Measurements from ENCODE around the gene STYXL1. TPM values are rescaled to one million over a fixed set of nuclear protein-coding genes. Genes with fewer than 3 reads are reported as not detected.

Gene STYXL1
- total RNA-seq, 1 donor from 2014 or later: 56.1 TPM

DNA sequence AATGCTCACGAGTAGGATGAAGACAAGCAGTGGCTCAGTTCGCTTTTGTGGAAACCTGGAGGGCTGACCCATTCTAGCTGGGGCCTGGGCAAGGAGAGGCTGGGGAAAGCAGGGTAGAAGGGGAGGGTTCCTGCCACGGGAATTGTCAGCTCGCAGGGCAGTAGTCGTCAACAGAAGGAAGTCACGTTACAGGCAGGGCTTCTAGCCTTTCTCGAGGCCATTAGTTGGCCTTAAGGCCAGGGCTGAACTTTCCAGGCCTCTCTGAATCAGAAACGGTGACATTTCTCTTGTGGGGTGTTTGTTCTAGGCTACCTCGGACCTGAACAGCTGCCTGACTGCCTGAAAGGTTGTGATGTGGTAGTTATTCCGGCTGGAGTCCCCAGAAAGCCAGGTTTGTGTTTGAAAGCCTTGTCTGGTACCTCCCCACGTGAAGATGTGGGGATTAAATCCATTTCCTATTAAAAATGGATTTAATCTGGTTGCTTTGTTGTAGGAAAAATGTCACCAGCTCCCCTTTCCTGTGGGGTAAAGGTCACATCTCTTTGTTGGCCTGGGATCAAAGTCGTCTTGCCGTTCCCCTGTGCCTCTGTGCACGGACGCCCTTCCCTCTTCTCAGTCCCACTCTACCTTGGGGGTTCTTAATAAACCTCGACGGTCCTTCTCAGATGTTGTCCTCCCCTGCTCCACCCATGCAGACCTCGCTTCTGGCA lies 9.5 kb upstream of the STYXL1 start:
- H2AFZ ChIP-seq (replicated peaks): no peak overlapping the region
- no peaks in the 10 kb centered on the region for H3K36me3 ChIP-seq
- H3K79me2 ChIP-seq (ENCODE audit: low read depth): peaks cover 44% of the 10 kb centered on the region
- H3K27me3 ChIP-seq: no peaks in the 10 kb centered on the region
- Mint-ChIP-seq H3K27ac (no peak overlapping the region), H3K4me1 (peaks cover 19% of the 10 kb centered on the region), H3K4me3 (no peak overlapping the region), H3K36me3 (peaks cover 19% of the 10 kb centered on the region), H3K9me3 (no peaks in the 10 kb centered on the region), H3K27me3 (ENCODE audit: insufficient read depth, low read depth) (peaks cover 6% of the 10 kb centered on the region)
- H4K20me1 ChIP-seq (ENCODE audit: low read depth): peaks cover 25% of the 10 kb centered on the region
- no peak overlapping the region for H3K4me3 ChIP-seq
- no peak for DNase-seq (ENCODE audit: low spot score)
- H3K9me3 ChIP-seq (ENCODE audit: low read depth): no peaks in the 10 kb centered on the region
- TF ChIP-seq, protein P1, sequence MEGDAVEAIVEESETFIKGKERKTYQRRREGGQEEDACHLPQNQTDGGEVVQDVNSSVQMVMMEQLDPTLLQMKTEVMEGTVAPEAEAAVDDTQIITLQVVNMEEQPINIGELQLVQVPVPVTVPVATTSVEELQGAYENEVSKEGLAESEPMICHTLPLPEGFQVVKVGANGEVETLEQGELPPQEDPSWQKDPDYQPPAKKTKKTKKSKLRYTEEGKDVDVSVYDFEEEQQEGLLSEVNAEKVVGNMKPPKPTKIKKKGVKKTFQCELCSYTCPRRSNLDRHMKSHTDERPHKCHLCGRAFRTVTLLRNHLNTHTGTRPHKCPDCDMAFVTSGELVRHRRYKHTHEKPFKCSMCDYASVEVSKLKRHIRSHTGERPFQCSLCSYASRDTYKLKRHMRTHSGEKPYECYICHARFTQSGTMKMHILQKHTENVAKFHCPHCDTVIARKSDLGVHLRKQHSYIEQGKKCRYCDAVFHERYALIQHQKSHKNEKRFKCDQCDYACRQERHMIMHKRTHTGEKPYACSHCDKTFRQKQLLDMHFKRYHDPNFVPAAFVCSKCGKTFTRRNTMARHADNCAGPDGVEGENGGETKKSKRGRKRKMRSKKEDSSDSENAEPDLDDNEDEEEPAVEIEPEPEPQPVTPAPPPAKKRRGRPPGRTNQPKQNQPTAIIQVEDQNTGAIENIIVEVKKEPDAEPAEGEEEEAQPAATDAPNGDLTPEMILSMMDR (IDR thresholded peaks at IDR 0.05): no peak
- no peak for TF ChIP-seq EZH2 (IDR thresholded peaks at IDR 0.05)
- TF ChIP-seq EZH2phosphoT487 (IDR thresholded peaks at IDR 0.05): no peak
- peaks cover 3% of the 10 kb centered on the region for H3F3A ChIP-seq (ENCODE audit: low read depth)
- H3K9ac ChIP-seq: no peak overlapping the region
- H3K4me1 ChIP-seq: peaks cover 3% of the 10 kb centered on the region
- no peak overlapping the region for H3K27ac ChIP-seq
- no peak overlapping the region for H3K4me2 ChIP-seq

DNA sequence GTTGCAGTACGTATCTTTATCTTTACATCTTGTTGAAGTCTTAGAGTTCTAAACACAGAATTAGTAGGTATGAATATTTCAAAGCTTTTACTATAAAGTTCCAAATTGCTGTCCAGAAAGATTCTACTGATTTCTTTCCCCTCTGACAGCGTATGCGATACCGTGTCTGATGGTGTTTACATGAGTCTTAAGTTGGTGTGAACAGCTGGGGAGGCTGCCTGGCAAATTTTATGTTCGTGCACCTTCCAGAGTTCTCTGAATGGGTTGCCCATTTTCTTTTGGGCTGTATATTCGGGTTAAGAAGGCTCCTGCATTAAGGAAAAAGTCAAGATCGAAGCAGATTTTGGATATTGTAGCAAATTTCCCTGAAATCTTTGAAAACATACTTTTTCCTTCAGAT lies 8.4 kb upstream of the STYXL1 start:
- Histone ChIP-seq H3K4me1 (peaks cover 3% of the 10 kb centered on the region), H3K4me3 (no peak overlapping the region), H4K20me1 (ENCODE audit: low read depth) (peaks cover 25% of the 10 kb centered on the region), H2AFZ (replicated peaks) (no peak overlapping the region), H3K79me2 (ENCODE audit: low read depth) (peaks cover 54% of the 10 kb centered on the region), H3K9me3 (ENCODE audit: low read depth) (no peaks in the 10 kb centered on the region), H3K27ac (no peak overlapping the region), H3K36me3 (no peaks in the 10 kb centered on the region), H3F3A (ENCODE audit: low read depth) (peaks cover 3% of the 10 kb centered on the region), H3K4me2 (no peak overlapping the region), H3K27me3 (no peaks in the 10 kb centered on the region), H3K9ac (no peak overlapping the region)
- H3K4me1 Mint-ChIP-seq: peaks cover 19% of the 10 kb centered on the region
- H3K27ac Mint-ChIP-seq: no peak overlapping the region
- H3K4me3 Mint-ChIP-seq: no peak overlapping the region
- H3K36me3 Mint-ChIP-seq: peaks cover 15% of the 10 kb centered on the region
- DNase-seq (ENCODE audit: low spot score): no peak
- no peak for TF ChIP-seq EZH2phosphoT487 (IDR thresholded peaks at IDR 0.05)
- TF ChIP-seq EZH2 (IDR thresholded peaks at IDR 0.05): no peak
- TF ChIP-seq, protein P1 (IDR thresholded peaks at IDR 0.05): no peak
- H3K9me3 Mint-ChIP-seq: no peaks in the 10 kb centered on the region
- H3K27me3 Mint-ChIP-seq (ENCODE audit: insufficient read depth, low read depth): peaks cover 6% of the 10 kb centered on the region

DNA sequence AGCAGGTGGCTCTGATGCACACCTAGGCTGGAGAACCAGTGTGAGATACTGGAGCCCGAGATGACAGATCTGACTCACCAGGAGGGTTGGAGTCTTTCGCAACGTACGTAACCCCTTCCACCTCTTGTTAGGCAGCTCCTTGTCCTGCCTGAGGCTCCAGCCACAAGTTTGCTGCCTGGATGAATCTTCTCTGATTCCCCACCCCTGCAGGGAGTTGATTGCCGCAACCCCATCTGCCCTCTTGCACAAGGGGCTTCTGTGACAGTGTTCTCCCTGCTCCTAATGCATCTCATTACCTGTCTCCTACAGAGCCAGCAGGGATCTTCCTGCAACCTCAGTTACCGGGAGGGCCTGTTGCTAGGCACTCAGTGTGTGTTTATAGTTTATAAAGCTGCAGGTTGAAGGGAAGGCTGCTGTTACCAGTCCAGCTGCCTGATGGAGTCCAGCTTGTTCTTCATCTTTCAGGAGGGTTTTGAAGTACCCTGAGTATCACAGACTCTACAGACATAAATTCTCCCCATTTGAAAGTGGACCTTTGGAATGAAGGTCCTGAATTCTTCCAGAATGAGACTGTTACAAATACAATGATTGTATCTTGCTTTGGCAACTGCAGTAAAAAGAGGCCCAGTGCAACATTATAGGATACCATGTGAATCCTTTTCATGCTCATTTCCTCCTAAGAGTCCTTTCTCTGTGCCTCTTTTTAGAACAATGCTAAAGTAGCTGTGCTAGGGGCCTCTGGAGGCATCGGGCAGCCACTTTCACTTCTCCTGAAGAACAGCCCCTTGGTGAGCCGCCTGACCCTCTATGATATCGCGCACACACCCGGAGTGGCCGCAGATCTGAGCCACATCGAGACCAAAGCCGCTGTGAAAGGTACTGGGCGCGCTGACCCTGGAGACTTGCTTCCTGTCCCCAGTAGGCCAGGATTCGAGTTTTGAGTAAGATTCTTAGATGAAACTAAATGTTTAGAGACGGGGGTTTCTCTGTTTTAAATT lies 6.6 kb upstream of the STYXL1 start:
- DNase-seq (ENCODE audit: low spot score): peak; percentile 36
- Histone ChIP-seq H3F3A (ENCODE audit: low read depth) (peaks cover 3% of the 10 kb centered on the region), H3K9ac (peak overlapping the region; percentile 27), H3K4me3 (no peak overlapping the region), H3K4me2 (peak overlapping the region; percentile 38), H3K79me2 (ENCODE audit: low read depth) (peaks cover 72% of the 10 kb centered on the region), H3K4me1 (peaks cover 3% of the 10 kb centered on the region), H2AFZ (replicated peaks) (no peak overlapping the region), H3K9me3 (ENCODE audit: low read depth) (no peaks in the 10 kb centered on the region), H3K36me3 (no peaks in the 10 kb centered on the region), H3K27ac (peak overlapping the region; percentile 46), H3K27me3 (no peaks in the 10 kb centered on the region), H4K20me1 (ENCODE audit: low read depth) (peaks cover 25% of the 10 kb centered on the region)
- no peak for TF ChIP-seq EZH2 (IDR thresholded peaks at IDR 0.05)
- TF ChIP-seq, protein P1 (IDR thresholded peaks at IDR 0.05): no peak
- no peak for TF ChIP-seq EZH2phosphoT487 (IDR thresholded peaks at IDR 0.05)
- Mint-ChIP-seq H3K27me3 (ENCODE audit: insufficient read depth, low read depth) (peaks cover 6% of the 10 kb centered on the region), H3K27ac (peak overlapping the region; percentile 62), H3K36me3 (peaks cover 15% of the 10 kb centered on the region), H3K9me3 (no peaks in the 10 kb centered on the region), H3K4me1 (peaks cover 23% of the 10 kb centered on the region), H3K4me3 (no peak overlapping the region)

Data from neural progenitor cell (in vitro differentiated cells).